ENCODE measurements around the gene OXER1. TPM values are rescaled to one million over a fixed set of nuclear protein-coding genes. Genes with fewer than 3 reads are reported as not detected.
A peak's percentile ranks its signal among the peaks of the same experiment; 100 is the strongest.

Gene OXER1
- total RNA-seq, 2 experiments from 2014 or later: not detected

- H3K36me3 ChIP-seq (ENCODE audit: insufficient read depth, low read length): no peaks in the 10 kb centered on the region
- H3K4me3 ChIP-seq (ENCODE audit: low read depth, low read length, poor library complexity, severe bottlenecking): peak overlapping the region; percentile 67
- H3K9me3 ChIP-seq (ENCODE audit: low read length): no peaks in the 10 kb centered on the region
- ChIA-PET POLR2A (interaction anchor here (1.8 kb wide), 1 partner anchor 15 kb away, joined by 4 read pairs; no protein-coding TSS in a partner anchor), CTCF (ENCODE audit: unreplicated experiment) (no interaction called here)
- H3K4me2 ChIP-seq (ENCODE audit: low read length): peak overlapping the region; percentile 83
- H3K4me1 ChIP-seq (ENCODE audit: insufficient read depth, low read length, poor library complexity, severe bottlenecking): peaks cover 15% of the 10 kb centered on the region
- peak; percentile 85 for DNase-seq (ENCODE audit: low spot score)
- intact Hi-C loops (cut with micrococcal nuclease; ENCODE audit: unreplicated experiment): no loop called here
- H3K79me2 ChIP-seq (ENCODE audit: insufficient read depth, low read depth, low read length): no peaks in the 10 kb centered on the region
- H2AFZ ChIP-seq (ENCODE audit: low read length): peak overlapping the region; percentile 89
- no peaks in the 10 kb centered on the region for H3K9me2 ChIP-seq (ENCODE audit: insufficient read depth, low read length)
- no TSS peak for BruUV-seq (replicated peaks)
- no peaks in the 10 kb centered on the region for H4K20me1 ChIP-seq (ENCODE audit: insufficient read depth, low read length)
- TF ChIP-seq CTCF (conservative IDR thresholded peaks at IDR 0.05; ENCODE audit: low read length): peak; percentile 53; the same call in 1 of the 2 replicates
- TF ChIP-seq EZH2phosphoT487 (IDR thresholded peaks at IDR 0.05; ENCODE audit: borderline replicate concordance, low read depth, low read length): no peak
- peak overlapping the region; percentile 70 for H3K27ac ChIP-seq (ENCODE audit: low read depth, low read length, poor library complexity, severe bottlenecking)
Measured at GRCh38 chr2:42809819-42810120, 45.8 kb upstream of the OXER1 start.

- intact Hi-C loops (cut with micrococcal nuclease; ENCODE audit: unreplicated experiment): no loop called here
- Histone ChIP-seq H3K4me2 (ENCODE audit: low read length) (peak overlapping the region; percentile 83), H2AFZ (ENCODE audit: low read length) (peak overlapping the region; percentile 89), H3K27ac (ENCODE audit: low read depth, low read length, poor library complexity, severe bottlenecking) (peak overlapping the region; percentile 70), H4K20me1 (ENCODE audit: insufficient read depth, low read length) (no peaks in the 10 kb centered on the region), H3K4me1 (ENCODE audit: insufficient read depth, low read length, poor library complexity, severe bottlenecking) (peaks cover 15% of the 10 kb centered on the region), H3K9me2 (ENCODE audit: insufficient read depth, low read length) (no peaks in the 10 kb centered on the region), H3K36me3 (ENCODE audit: insufficient read depth, low read length) (no peaks in the 10 kb centered on the region), H3K4me3 (ENCODE audit: low read depth, low read length, poor library complexity, severe bottlenecking) (peak overlapping the region; percentile 67), H3K9me3 (ENCODE audit: low read length) (no peaks in the 10 kb centered on the region), H3K79me2 (ENCODE audit: insufficient read depth, low read depth, low read length) (no peaks in the 10 kb centered on the region)
- DNase-seq (ENCODE audit: low spot score): peak; percentile 29
- POLR2A ChIA-PET: interaction anchor here (0.6 to 1.8 kb wide), 2 partner anchors 15 to 177 kb away, joined by 4 to 6 read pairs; no protein-coding TSS in a partner anchor
- TF ChIP-seq EZH2phosphoT487 (IDR thresholded peaks at IDR 0.05; ENCODE audit: borderline replicate concordance, low read depth, low read length) (no peak), CTCF (conservative IDR thresholded peaks at IDR 0.05; ENCODE audit: low read length) (no peak; the same call in 1 of the 2 replicates)
- TSS peak; percentile 78 for BruUV-seq (replicated peaks)
- CTCF ChIA-PET (ENCODE audit: unreplicated experiment): no interaction called here
Measured at GRCh38 chr2:42809131-42809818, 45.3 kb upstream of the OXER1 start.

- H3K9me3 ChIP-seq (ENCODE audit: low read length): no peaks in the 10 kb centered on the region
- DNase-seq (ENCODE audit: low spot score): no peak
- no peak overlapping the region for H3K27ac ChIP-seq (ENCODE audit: low read depth, low read length, poor library complexity, severe bottlenecking)
- no peak overlapping the region for H3K4me3 ChIP-seq (ENCODE audit: low read depth, low read length, poor library complexity, severe bottlenecking)
- no peak overlapping the region for H2AFZ ChIP-seq (ENCODE audit: low read length)
- ChIA-PET POLR2A (interaction anchor here (1.8 kb wide), 1 partner anchor 14 kb away, joined by 4 read pairs; no protein-coding TSS in a partner anchor), CTCF (ENCODE audit: unreplicated experiment) (no interaction called here)
- no peaks in the 10 kb centered on the region for H4K20me1 ChIP-seq (ENCODE audit: insufficient read depth, low read length)
- no peaks in the 10 kb centered on the region for H3K36me3 ChIP-seq (ENCODE audit: insufficient read depth, low read length)
- no peak for TF ChIP-seq EZH2phosphoT487 (IDR thresholded peaks at IDR 0.05; ENCODE audit: borderline replicate concordance, low read depth, low read length)
- no peak for TF ChIP-seq CTCF (conservative IDR thresholded peaks at IDR 0.05; ENCODE audit: low read length)
- no peaks in the 10 kb centered on the region for H3K79me2 ChIP-seq (ENCODE audit: insufficient read depth, low read depth, low read length)
- H3K4me1 ChIP-seq (ENCODE audit: insufficient read depth, low read length, poor library complexity, severe bottlenecking): peaks cover 15% of the 10 kb centered on the region
- intact Hi-C loops (cut with micrococcal nuclease; ENCODE audit: unreplicated experiment): no loop called here
- no peak overlapping the region for H3K4me2 ChIP-seq (ENCODE audit: low read length)
- no TSS peak for BruUV-seq (replicated peaks)
- H3K9me2 ChIP-seq (ENCODE audit: insufficient read depth, low read length): no peaks in the 10 kb centered on the region
Measured at GRCh38 chr2:42808301-42808700, 44.4 kb upstream of the OXER1 start.

All from OCI-LY7 (cell line).